ENCODE measurements around the gene DTX1.

- TF ChIP-seq CTCF (IDR thresholded peaks at IDR 0.05; ENCODE audit: low read depth, low read length, missing input control): no peak
- no peak for TF ChIP-seq NR2F2 (IDR thresholded peaks at IDR 0.05)
- TF ChIP-seq REST (IDR thresholded peaks at IDR 0.05): no peak
Measured at GRCh38 chr12:113052326-113052725, 4.2 kb upstream of the DTX1 start.

Data from liver (tissue), 3 donors.